Keratinocyte (primary cell): ENCODE data around the gene HTT-AS.

Source experiments
- CTCF ChIP-seq, 3 experiments: IDR thresholded peaks in 1 of 3; conservative IDR thresholded peaks in 1 of 3; optimal IDR thresholded peaks in 1 of 3; 2 replicates in 2 of 3; 3 replicates in 1 of 3; pipeline versions ENCODE3 to v1.5.1; 2011; ENCODE audit warnings: low read length in 3 of 3, mild to moderate bottlenecking in 3 of 3, moderate library complexity in 2 of 3, control low read depth in 1 of 3, inconsistent platforms in 1 of 3; ENCODE audit not compliant: insufficient read depth in 2 of 3; ENCODE audit errors: extremely low read depth in 1 of 3
- EZH2 ChIP-seq: IDR thresholded peaks from one replicate; pipeline ENCODE4 v1.6.1; 2012; ENCODE audit warnings: inconsistent platforms, mild to moderate bottlenecking, low read length, moderate library complexity

GRCh38 chr4:3059943-3060342 is 14.4 kb downstream of the HTT-AS start:
- TF ChIP-seq EZH2 = no peak
- no peak for TF ChIP-seq CTCF (optimal IDR thresholded peaks at IDR 0.05 in 1 of 3, IDR thresholded peaks at IDR 0.05 in 1 of 3, conservative IDR thresholded peaks at IDR 0.05 in 1 of 3; ENCODE audit: extremely low read depth in 1 of 3, insufficient read depth in 2 of 3, low read length in 3 of 3)
